Suppressor macrophage treated with lipopolysaccharide for 4 hours (primary cell): ENCODE measurements around the gene PPP6R3.
A peak's percentile ranks its signal among the peaks of the same experiment; 100 is the strongest.
"Not testable (repeated sequence)": the region's sequence is repeated elsewhere in the genome, so short reads cannot be mapped to it uniquely, and the experiment has no call there.

Experiments
- DNase-seq: peaks from one replicate; pipeline ENCODE4 v3.0.0-alpha.2; 2020

PPP6R3 gene

GRCh38 chr11:68623706-68624105 is 163.2 kb downstream of the PPP6R3 start:
- not testable (repeated sequence) for DNase-seq

- DNase-seq = not testable (repeated sequence)
These were observed 164.5 kb downstream of the PPP6R3 start for GRCh38 chr11:68625069-68625468.

- not testable (repeated sequence) for DNase-seq
These were observed 165.7 kb downstream of the PPP6R3 start for GRCh38 chr11:68626236-68626635.

- not testable (repeated sequence) for DNase-seq
These were observed 168.3 kb downstream of the PPP6R3 start for GRCh38 chr11:68628837-68629236.

GRCh38 chr11:68632375-68632774 is 171.8 kb downstream of the PPP6R3 start:
- not testable (repeated sequence) for DNase-seq

GRCh38 chr11:68632802-68633201 is 172.2 kb downstream of the PPP6R3 start:
- peak; percentile 51 for DNase-seq

GRCh38 chr11:68634606-68635005 is 174.1 kb downstream of the PPP6R3 start:
- DNase-seq = not testable (repeated sequence)

GRCh38 chr11:68635172-68635571 is 174.6 kb downstream of the PPP6R3 start:
- not testable (repeated sequence) for DNase-seq

- not testable (repeated sequence) for DNase-seq
These were observed 175.3 kb downstream of the PPP6R3 start for GRCh38 chr11:68635883-68636282.

GRCh38 chr11:68639322-68639721 is 178.8 kb downstream of the PPP6R3 start:
- not testable (repeated sequence) for DNase-seq

- DNase-seq = no peak
These were observed 181.3 kb downstream of the PPP6R3 start for GRCh38 chr11:68641880-68642279.

- no peak for DNase-seq
These were observed 183.0 kb downstream of the PPP6R3 start for GRCh38 chr11:68643585-68643984.

- no peak for DNase-seq
These were observed 186.3 kb downstream of the PPP6R3 start for GRCh38 chr11:68646832-68647231.

GRCh38 chr11:68649851-68650555 is 189.5 kb downstream of the PPP6R3 start:
- DNase-seq = no peak

GRCh38 chr11:68650801-68651200 is 190.2 kb downstream of the PPP6R3 start:
- DNase-seq = no peak

- no peak for DNase-seq
These were observed 190.8 kb downstream of the PPP6R3 start for GRCh38 chr11:68651208-68651984.

- DNase-seq = no peak
These were observed 191.6 kb downstream of the PPP6R3 start for GRCh38 chr11:68651985-68652682.

- no peak for DNase-seq
These were observed 192.2 kb downstream of the PPP6R3 start for GRCh38 chr11:68652683-68653156.

GRCh38 chr11:68653486-68654430 is 193.2 kb downstream of the PPP6R3 start:
- no peak for DNase-seq

GRCh38 chr11:68654978-68655377 is 194.4 kb downstream of the PPP6R3 start:
- DNase-seq = no peak

GRCh38 chr11:68655406-68655805 is 194.9 kb downstream of the PPP6R3 start:
- no peak for DNase-seq

- DNase-seq = no peak
These were observed 195.3 kb downstream of the PPP6R3 start for GRCh38 chr11:68655806-68656205.
